ENCODE measurements around the gene CEMP1.

Gene CEMP1

GRCh38 chr16:2518823-2519710 is 12.1 kb downstream of the CEMP1 start:
- DNase-seq, result no peak

- no peak for DNase-seq
Measured at GRCh38 chr16:2517954-2518605, 13.1 kb downstream of the CEMP1 start.

- DNase-seq, result no peak
Measured at GRCh38 chr16:2516391-2517240, 14.6 kb downstream of the CEMP1 start.

- no peak for DNase-seq
Measured at GRCh38 chr16:2515180-2515851, 15.9 kb downstream of the CEMP1 start.

GRCh38 chr16:2514333-2515179 is 16.7 kb downstream of the CEMP1 start:
- DNase-seq, result peak in 1 of 2 experiments; percentile 57

GRCh38 chr16:2513405-2514332 is 17.5 kb downstream of the CEMP1 start, which contains the start of gene ATP6V0C:
Gene ATP6V0C (plus strand): TSS chr16:2513952. CDS start chr16:2514104, 152 bp downstream.
- peak; percentile 94 to 95 for DNase-seq

- no peak for DNase-seq
Measured at GRCh38 chr16:2512735-2513404, 18.3 kb downstream of the CEMP1 start.

- DNase-seq, result no peak
Measured at GRCh38 chr16:2511996-2512734, 19.0 kb downstream of the CEMP1 start.

- no peak for DNase-seq
Measured at GRCh38 chr16:2511128-2511800, 19.9 kb downstream of the CEMP1 start.

- DNase-seq, result no peak
Measured at GRCh38 chr16:2508722-2509400, 22.3 kb downstream of the CEMP1 start.

GRCh38 chr16:2507665-2508064 is 23.5 kb downstream of the CEMP1 start:
- DNase-seq, result no peak

GRCh38 chr16:2507052-2507659 is 24.1 kb downstream of the CEMP1 start:
- no peak for DNase-seq

- no peak for DNase-seq
Measured at GRCh38 chr16:2505695-2506094, 25.5 kb downstream of the CEMP1 start.

- no peak for DNase-seq
Measured at GRCh38 chr16:2501946-2502895, 29.0 kb downstream of the CEMP1 start.

- peak; percentile 86 to 91 for DNase-seq
Measured at GRCh38 chr16:2500918-2501750, 30.1 kb downstream of the CEMP1 start.

Data from activated T-cell treated with anti-CD3 and anti-CD28 coated beads, Interleukin-2, amount 50 U/mL, for 48 hours (primary cell).